GM19438 (cell line): Measurements from ENCODE around the gene CADPS.

Experiments
- ATAC-seq: cut with Tn5 transposase; IDR thresholded peaks from one replicate; pipeline ENCODE4 v1.9.1; 2021; ENCODE audit warnings: low read depth; ENCODE audit not compliant: unreplicated experiment

The CADPS gene

GRCh38 chr3:62467966-62468722 lies 407.1 kb downstream of the CADPS start:
- no peak for ATAC-seq

- no peak for ATAC-seq
Measured at GRCh38 chr3:62462788-62463187, 412.4 kb downstream of the CADPS start.

DNA sequence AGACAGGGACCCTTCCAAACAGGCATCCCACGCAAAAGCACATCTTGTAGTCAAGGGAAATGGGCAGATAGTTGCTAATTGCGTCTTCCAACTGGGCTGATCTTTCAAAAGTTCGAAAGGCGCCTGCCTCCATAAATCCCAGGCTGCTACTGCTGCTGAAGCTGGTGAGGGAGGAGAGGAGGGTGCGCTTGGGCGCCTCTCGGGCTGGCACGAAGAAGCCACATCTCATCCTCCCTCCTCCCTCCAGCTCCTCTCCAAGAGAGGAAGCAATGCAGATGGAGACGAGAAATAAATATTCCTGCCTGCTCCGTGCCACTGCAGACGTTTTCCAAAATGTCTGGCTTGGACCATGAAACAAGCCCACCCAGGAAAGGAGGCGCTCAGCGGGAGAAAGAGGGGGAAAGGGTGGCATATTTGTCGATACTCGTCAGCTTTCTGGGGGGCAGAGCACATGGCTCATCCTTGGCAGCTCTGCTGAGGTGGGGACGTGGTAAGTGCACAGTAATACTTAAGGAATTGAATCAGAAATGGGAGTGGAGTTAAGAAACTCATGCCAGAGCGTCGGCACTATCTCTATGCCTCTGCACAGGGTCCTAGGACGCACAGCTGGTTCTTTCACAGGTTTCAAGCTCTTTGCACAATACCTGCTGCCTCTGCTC lies 413.0 kb downstream of the CADPS start:
- ATAC-seq, result no peak

DNA sequence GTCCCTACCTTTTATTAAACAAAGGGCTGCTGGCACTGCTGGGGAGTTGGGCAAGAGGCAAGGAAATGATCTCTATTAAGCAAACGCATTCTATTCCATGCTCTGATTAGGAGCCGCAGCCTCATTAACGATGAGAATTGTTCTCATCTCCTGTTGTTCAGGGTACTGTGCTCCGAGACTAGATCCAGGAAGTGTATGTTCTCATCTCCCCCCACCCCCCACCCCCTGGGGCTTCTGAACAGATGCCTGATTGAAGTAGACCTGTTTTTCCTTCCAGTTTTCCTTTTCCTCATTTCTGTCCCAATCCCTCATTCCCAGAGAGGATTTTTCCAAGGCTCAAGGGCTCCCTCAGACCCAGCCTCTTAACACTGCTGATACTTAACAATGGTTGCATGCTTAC lies 420.3 kb downstream of the CADPS start:
- no peak for ATAC-seq

- no peak for ATAC-seq
Measured at GRCh38 chr3:62453448-62453847, 421.8 kb downstream of the CADPS start.

GRCh38 chr3:62451211-62451887 lies 423.9 kb downstream of the CADPS start:
- ATAC-seq, result no peak

DNA sequence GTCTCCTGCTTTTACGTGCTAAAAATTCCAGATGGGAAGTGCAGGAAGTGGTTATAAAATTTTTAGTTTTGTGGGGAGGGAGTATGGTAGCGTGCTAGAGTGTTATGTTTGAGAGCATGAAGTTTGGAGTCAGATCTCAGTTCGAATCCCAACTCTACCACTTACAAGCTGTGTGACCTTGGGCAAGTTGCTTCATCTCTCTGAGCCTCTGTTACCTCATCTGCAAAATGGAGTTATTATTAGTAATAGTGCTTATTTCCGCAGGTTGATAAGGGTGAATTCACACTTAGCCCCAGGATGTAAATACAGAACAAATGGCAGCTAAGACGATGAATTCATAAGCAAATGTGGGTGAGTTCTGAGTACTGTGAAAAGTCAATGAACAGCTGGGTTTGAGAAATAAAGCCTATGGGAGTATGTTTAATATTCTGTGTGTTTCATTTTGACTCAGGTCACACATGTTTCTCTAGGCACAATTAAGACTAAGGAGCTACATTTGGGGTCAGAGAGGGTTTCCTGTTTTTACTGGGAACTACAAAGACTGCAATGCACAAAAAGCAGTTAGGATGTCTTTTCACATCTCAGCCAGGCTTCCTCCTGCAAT lies 428.8 kb downstream of the CADPS start:
- peak; percentile 74 for ATAC-seq

DNA sequence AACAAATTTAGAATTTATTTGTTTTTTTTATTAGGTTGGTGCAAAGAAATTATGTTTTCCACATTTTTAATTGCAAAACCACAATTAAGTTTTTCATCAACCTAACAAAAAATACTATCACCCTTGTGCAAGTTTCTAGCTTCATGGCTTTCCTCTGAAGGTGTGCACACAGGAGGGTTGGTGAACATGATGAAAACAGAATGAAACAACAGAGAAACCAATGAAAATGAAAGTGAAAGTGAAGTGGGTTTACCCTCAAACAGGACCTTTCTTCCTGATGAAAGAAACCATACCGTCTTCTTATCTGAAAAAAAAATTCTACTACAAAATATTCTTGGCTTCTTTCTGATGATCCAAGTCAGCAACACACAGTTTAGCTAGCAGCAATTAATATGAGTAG lies 429.9 kb downstream of the CADPS start:
- no peak for ATAC-seq

- no peak for ATAC-seq
Measured at GRCh38 chr3:62439978-62440377, 435.2 kb downstream of the CADPS start.

DNA sequence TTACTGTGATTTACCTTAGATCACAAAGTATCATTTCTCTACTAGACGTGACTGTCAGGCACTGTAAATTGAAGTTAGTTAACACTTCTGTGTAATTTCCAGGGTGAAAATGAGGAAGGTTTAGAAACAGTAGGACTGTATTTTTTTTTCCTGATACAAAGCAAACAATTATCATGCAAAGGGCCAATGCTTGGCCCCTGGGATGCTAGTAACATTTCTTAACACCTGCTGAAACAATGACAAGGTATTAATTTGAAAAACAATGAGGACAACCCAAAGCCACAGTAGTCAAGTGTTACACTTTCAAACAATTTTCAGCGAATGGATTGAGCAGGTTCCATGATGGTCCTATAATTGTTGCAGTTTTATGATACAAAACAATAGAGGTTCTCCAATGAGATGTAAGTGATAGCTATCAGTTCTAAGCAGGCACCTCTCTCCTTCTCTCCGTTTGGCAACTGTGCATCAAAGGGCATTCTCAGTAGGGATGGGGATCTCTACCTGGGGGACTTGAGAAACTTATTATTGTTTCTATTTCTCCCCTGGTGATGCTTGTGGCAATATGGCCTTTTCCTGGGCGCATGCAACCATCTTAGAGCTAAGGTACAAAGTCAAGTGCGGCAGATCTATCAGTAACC lies 435.9 kb downstream of the CADPS start:
- no peak for ATAC-seq

- ATAC-seq, result no peak
Measured at GRCh38 chr3:62436785-62437184, 438.4 kb downstream of the CADPS start.

DNA sequence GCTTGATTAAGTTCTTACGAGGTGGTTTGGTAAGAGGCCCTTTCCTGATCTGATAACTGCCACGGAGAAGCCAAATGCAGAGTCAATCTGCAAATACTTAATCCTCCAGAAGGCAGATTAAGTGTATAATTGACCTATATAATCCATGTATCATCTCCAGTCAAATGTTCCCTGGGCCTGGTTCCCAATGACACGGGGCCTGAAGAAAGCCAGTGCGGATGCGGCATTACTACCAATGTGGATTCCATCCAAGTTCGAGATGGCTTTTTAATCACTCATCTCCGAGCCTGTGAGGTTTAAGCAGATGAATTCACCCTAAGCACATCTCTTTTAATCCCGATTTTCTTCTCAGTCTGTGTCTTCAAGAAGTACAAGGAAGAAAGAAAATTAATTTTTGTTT lies 441.8 kb downstream of the CADPS start:
- ATAC-seq, result no peak

DNA sequence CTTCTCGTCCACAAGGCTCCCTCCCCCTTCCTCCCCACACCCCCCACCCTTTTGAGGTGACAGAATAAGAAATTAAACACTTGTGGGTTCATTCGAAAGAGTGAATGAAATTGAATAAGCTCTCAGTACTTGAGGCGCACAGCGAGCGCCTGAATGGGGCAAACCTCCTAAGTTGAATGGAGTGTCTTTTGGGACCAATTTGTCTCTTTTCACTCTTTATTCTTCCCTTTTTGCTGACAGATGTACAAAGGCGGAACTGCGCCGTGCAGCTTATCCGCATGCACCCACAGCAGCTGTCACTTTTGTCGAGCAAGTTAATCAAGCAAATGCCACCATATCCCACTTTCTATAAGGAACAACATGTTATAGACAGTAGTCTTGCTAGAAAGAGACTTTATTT lies 454.0 kb downstream of the CADPS start:
- no peak for ATAC-seq

DNA sequence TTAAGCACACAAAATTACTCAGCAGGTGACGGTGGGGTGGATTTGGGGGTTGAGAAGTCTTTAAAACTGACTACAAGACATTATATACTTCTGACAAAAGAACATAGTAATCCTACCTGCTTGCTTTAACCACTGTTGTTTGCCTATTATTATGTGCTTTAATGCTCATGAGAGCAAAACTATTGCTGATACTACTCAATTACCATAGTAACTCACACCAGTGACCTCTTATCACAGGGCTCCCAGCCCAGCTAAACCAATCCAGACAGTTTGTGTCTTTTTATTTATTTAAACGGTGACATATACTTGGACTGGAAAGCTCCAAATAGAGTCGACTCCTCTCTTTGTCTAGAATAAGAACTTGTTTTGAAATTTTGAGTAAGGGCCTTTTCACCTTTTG lies 459.1 kb downstream of the CADPS start:
- ATAC-seq, result no peak

DNA sequence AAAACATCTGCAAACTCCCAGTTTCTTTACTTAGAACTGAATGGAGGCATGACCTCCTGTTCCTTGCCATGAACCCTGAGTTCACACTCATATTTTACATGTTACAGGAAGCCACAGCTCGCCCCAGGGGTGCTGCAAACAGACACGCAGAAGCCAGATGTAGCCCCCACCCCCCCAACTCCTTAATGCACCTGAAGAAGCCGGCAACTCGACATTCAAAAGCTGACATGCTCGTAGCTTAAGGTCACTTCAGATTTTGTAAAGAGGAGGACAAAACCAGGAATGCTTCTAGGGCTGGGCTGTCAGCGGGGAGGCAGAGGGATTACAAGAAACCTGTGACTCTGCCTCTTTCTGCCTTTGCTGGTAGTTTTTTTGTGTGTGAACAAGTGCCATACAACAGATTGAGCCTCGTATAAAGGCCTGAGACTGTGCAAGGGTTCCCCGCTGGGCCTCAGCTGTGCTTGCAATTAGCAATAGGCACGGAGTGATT lies 459.9 kb downstream of the CADPS start:
- no peak for ATAC-seq

GRCh38 chr3:62414786-62415185 lies 460.4 kb downstream of the CADPS start:
- ATAC-seq, result no peak

GRCh38 chr3:62413687-62414086 lies 461.5 kb downstream of the CADPS start:
- ATAC-seq, result no peak

DNA sequence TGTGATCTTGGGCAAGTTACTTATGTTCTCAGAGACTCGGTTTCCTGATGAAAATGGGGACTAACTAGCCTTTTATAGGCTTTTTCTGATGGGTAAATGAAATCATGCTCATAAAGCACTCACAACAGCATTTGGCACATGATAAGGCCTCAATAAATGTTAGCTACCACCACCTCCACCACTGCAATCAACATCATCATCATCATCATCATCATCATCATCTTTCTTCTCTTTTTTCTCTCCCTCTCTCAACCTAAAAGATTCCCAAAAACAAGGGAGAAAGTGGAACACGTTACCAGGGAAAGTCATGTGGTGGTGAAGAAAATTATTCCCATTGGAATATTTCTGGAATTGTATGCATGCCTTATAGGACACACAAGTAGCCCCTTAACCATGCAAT lies 468.3 kb downstream of the CADPS start:
- ATAC-seq, result no peak

GRCh38 chr3:62405566-62405965 lies 469.6 kb downstream of the CADPS start:
- no peak for ATAC-seq

DNA sequence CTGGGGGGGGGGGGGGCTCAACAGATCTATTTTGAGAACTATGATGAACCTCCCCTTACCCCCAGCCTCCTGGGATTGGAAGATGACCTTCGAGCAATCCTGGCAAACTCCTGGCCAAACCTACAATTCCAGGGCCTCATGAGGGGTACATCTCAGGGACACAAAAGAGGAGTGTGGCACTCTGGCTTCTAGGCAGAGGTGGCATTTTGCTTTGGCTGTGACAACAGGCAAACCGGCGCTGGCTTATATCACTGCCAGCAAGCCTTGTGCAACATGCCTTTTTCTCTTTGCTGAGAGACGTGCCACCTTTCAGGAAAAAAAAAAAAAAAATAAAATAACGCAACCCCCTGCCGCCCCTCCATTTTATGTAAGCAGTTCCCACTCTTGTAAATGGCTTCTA lies 470.1 kb downstream of the CADPS start:
- no peak for ATAC-seq

- no peak for ATAC-seq
Measured at GRCh38 chr3:62404321-62404720, 470.9 kb downstream of the CADPS start.
